ENCODE results near the gene TXLNG.

The TXLNG gene

DNA sequence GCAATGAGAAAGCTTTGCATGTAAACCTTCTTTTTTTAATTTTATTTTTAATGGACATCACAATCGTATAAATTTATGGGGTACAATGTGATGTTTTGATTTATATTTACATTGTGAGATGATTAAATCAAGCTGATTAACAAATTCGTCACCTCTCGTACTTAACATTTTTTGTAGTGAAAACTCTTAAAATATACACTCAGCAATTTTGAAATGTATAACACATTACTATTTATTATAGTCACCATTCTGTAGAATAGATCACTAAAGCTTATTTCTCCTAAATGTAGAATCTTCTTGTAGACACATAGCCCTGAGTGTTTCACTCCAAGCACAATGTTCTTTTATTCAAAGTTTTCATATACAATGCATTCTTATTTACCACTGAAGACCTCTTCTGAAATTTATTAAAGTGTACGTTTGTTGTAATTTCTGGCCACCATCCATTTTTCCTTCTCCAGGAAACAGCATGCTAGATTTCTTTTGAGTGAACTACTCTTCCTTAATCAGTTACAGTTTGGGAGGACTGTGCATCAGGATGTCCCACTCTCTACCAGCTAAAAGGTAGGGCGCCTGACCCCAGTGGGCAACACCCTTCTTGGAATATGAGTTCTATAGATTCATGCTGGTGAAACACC lies 88.3 kb downstream of the TXLNG start:
- DNase-seq, result no peak

DNA sequence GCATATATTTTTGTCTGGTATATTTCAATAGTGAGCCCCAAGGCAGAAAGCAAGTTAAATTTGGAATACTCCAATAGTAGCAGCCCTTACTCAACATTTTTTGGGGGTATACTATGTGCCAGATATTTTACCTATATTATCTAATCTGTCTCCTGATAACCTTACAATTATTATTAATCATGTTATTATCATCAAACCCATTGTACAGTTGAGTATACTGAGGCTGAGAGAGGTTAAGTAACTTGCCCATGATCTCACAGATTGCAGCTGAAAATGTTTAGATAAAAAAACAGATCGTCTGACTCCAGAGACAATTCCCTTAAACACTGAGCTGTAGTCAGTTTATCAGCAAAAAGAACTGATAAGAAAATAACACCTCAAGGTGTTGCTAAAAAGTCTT lies 90.4 kb downstream of the TXLNG start:
- DNase-seq, result no peak

DNA sequence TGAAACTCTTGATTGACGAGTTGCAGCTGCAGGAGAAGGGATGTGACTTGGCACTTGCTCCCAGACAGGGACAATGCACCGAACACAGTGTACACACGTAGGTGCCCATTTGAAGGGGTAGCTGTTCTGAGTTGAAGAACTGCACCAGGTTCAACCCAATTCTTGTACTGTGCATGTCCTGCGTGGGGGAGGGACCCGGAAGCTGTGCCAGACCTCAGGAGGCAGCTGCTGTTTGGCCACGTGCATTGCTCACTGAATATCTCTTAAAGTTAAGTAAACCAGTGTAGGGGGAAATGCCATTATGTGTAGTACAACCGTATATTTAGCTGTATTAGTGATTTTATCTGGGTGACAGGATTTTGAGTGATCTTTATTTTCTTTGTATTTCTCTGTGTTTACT lies 95.9 kb downstream of the TXLNG start:
- DNase-seq, result peak; percentile 10 to 47

DNA sequence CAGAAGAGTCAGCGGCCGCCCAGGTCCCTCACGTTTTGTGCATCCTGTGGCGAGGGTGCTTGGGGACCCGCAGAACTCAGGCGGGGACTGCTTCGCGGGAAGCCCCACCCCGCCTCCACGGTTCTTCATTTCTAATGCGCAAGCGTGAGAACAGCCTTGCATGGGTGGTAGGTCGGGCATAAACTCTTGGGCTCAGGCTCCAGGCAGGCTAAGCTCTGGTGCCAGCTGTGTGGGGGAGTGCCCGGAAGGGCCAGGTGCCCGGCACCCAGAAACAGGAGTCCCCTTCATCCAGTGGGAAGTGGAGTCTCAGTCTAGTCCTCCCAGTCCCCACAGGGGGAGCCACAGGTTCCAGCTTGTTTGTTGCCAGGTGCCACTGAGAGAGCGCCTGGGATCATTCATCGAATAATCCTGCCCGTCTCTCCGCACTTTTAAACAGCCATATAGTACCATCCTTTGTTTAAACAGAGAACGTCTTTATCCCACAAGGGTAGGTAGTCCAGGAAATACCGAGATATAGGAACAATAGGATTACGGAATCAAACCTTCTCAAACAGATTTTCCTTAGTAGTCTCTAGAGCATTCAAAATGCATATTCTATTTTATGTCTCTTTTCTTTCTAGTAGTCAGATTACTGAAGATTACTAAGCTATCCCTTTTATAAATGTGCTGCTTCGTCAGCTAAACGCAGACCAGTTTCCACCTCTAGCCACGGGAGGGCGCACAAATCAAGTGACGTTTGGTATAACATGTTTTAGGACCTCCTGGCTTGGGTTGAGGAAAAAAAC lies 96.6 kb downstream of the TXLNG start:
- DNase-seq, result peak; percentile 61 to 69

DNA sequence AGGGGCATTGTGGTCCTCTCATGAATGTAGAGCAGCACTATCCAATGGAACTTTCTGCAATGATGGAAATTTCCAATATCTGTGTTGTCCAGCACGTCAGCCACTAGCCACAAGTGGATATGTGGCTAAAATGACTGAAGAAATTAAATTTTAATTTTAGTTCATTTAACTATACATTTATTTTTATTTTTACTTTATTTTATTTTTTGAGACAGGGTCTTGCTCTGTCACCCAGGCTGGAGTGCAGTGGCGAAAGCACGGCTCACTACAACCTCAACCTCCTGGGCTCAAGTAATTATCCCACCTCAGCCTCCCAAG lies 97.2 kb downstream of the TXLNG start:
- DNase-seq, result no peak

DNA sequence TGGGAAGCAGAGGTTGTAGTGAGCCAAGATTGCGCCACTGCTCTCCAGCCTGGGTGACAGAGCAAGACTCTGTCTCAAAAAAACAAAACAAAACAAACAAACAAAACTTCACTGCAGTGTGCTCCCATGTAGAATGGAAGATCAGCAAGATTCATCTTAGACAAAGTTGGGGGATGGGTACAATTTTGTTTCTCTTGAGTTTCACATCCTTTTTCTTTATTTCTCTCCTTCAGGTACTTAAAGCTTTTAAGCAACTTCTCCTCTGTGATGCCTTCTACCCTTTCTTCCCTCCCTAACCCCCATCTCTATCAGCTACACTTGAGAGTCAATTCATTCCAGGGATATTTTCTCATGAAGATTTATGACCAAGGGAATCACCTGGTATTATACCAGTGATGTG lies 99.4 kb downstream of the TXLNG start:
- no peak for DNase-seq

DNA sequence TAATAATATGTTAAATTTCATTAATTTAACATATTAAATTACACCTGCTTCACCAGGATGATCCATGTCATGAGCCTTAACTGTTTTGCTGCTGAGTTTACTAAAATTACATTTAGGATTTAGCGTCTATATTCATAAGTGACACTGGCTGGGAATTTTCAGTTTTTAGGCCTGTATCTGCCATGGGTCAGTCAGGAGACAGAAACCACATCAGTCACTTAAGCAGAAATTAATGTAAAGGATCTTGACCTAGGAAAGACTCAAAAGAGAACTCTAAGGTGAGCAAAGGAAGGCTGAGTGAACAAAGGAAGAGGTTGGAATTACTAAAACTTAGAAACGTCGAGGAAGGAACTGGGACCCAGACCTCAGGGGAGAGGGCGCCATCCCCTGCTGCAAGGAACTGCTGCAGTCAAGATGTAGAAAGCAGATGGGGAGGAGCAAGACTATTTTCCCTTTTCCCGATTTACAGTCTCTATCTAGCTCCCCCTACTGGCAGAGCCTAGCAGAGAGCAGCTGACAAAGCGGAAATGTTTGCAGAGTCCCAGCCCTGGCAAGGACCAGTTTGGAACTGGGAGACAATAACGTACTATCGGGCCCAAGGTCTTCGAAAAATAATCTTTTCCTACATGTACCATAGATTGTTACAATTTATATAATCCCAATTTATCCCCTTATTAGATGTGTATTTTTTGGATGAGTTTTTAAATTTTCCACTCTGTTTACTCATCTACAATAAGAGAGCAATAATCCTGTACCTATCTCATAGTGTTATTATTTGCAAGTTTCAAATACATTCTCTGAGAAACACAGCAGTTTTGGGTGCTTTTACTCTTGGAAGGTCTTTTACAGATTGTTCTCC lies 106.5 kb downstream of the TXLNG start:
- peak; percentile 79 to 82 for DNase-seq
